ENCODE data around the gene PLA2G12B. TPM values are rescaled to one million over a fixed set of nuclear protein-coding genes. Genes with fewer than 3 reads are reported as not detected.

Gene PLA2G12B
- total and polyA plus RNA-seq, 2 of the 8 experiments (the other 6 are each of a cell fraction or from before 2014, with no cell fraction given): not detected

GRCh38 chr10:72918352-72918751, 36.3 kb downstream of the PLA2G12B start:
- Histone ChIP-seq H2BK5ac (ENCODE audit: low read depth, low read length) (no peak overlapping the region), H3K79me2 (ENCODE audit: control insufficient read depth in 1 of 2, insufficient read depth in 2 of 2, low read length in 2 of 2) (no peaks in the 10 kb centered on the region), H3K4ac (replicated peaks; ENCODE audit: insufficient read length, low read depth, low read length) (no peak overlapping the region), H3K27me3 (replicated peaks in 1 of 4; ENCODE audit: control insufficient read depth in 3 of 4, extremely low read depth in 1 of 4, insufficient read depth in 3 of 4, low read length in 3 of 4) (no peaks in the 10 kb centered on the region), H4K91ac (replicated peaks; ENCODE audit: insufficient read length, low read length) (no peak overlapping the region), H2BK15ac (ENCODE audit: low read length) (no peak overlapping the region), H3K4me2 (ENCODE audit: insufficient read depth in 1 of 2, low read depth in 2 of 2, low read length in 2 of 2) (no peak overlapping the region), H3K4me1 (replicated peaks in 1 of 4; ENCODE audit: control insufficient read depth in 3 of 4, insufficient read depth in 4 of 4, low read length in 3 of 4) (peaks cover 0 to under 1% (median 0%) of the 10 kb centered on the region in 4 experiments; a peak in 1 of 7 replicates), H3K79me1 (ENCODE audit: low read depth, low read length) (no peaks in the 10 kb centered on the region), H4K20me1 (replicated peaks in 1 of 2; ENCODE audit: control insufficient read depth in 1 of 2, insufficient read depth in 2 of 2, low read length in 2 of 2) (no peaks in the 10 kb centered on the region), H3K36me3 (ENCODE audit: control insufficient read depth in 2 of 4, insufficient read depth in 4 of 4, low read length in 3 of 4) (no peaks in the 10 kb centered on the region), H3K27ac (ENCODE audit: low read depth, low read length) (no peak overlapping the region), H4K5ac (ENCODE audit: insufficient read length, low read depth, low read length) (no peak overlapping the region), H2AFZ (ENCODE audit: low read length) (no peak overlapping the region), H3K4me3 (ENCODE audit: extremely low read depth in 1 of 4, insufficient read depth in 2 of 4, low read depth in 3 of 4, low read length in 4 of 4) (no peak overlapping the region), H2BK12ac (ENCODE audit: low read depth, low read length) (no peak overlapping the region), H3K18ac (ENCODE audit: extremely low read depth, low read length) (no peak overlapping the region), H3K9me3 (ENCODE audit: insufficient read depth in 2 of 2, low read depth in 1 of 2, low read length in 1 of 2) (peaks cover 2 to 3% of the 10 kb centered on the region in 2 experiments; a peak in 2 of 4 replicates), H3K23me2 (ENCODE audit: low read depth, low read length) (no peaks in the 10 kb centered on the region), H3K56ac (replicated peaks; ENCODE audit: insufficient read length, low read depth, low read length) (no peak overlapping the region), H3K23ac (ENCODE audit: insufficient read length) (no peak overlapping the region), H3K14ac (ENCODE audit: insufficient read length) (no peak overlapping the region), H3K9ac (replicated peaks in 1 of 4; ENCODE audit: extremely low read depth in 1 of 4, low read depth in 3 of 4, low read length in 3 of 4) (no peak overlapping the region), H2BK120ac (replicated peaks; ENCODE audit: low read depth, low read length) (no peak overlapping the region), H2AK5ac (ENCODE audit: low read depth, low read length) (no peak overlapping the region), H4K8ac (ENCODE audit: extremely low read depth, insufficient read depth, low read length) (no peak overlapping the region), H2BK20ac (ENCODE audit: low read length) (no peak overlapping the region)
- ChIA-PET POLR2A (ENCODE audit: partially characterized antibody) (no interaction called here), CTCF (ENCODE audit: partially characterized antibody) (no interaction called here)
- no peak for FAIRE-seq
- DNase-seq (ENCODE audit: low read depth in 1 of 2, low spot score in 2 of 2): no peak
- TF ChIP-seq RAD21 (IDR thresholded peaks at IDR 0.05 in 1 of 2, conservative IDR thresholded peaks at IDR 0.05 in 1 of 2; ENCODE audit: low read depth in 2 of 2, low read length in 2 of 2) (peak; percentile 44 to 58), CTCF (IDR thresholded peaks at IDR 0.05; ENCODE audit: control extremely low read depth in 1 of 3, insufficient read depth in 1 of 3, low read depth in 1 of 3, low read length in 3 of 3) (peak in 1 of 3 experiments; percentile 8; a peak in 1 of 4 replicates), USF2 (IDR thresholded peaks at IDR 0.05; ENCODE audit: low read length) (no peak)
- WGBS, 2 experiments (ENCODE audit: extremely low coverage in 1 of 2, insufficient coverage in 1 of 2, insufficient read length in 1 of 2, insufficient replicate concordance in 2 of 2, low coverage in 1 of 2, low lambda C conversion rate in 2 of 2, missing lambda C conversion rate in 1 of 2): 93% methylated on average over 8 of the region's 8 CpGs; no CpG with 5 or more reads in 1 of the 2 experiments

Data from H1 (cell line).